HG03432 (cell line): ENCODE measurements around the gene CTNNAL1.
A peak's percentile ranks its signal among the peaks of the same experiment; 100 is the strongest.
"Not testable (repeated sequence)": the region's sequence is repeated elsewhere in the genome, so short reads cannot be mapped to it uniquely, and the experiment has no call there.

ENCODE experiments used
- ATAC-seq: cut with Tn5 transposase; IDR thresholded peaks from one replicate; pipeline ENCODE4 v1.9.1; 2021; ENCODE audit warnings: mild to moderate bottlenecking, moderate library complexity; ENCODE audit not compliant: unreplicated experiment

The CTNNAL1 gene

GRCh38 chr9:108994695-108995094 is 18.6 kb downstream of the CTNNAL1 start:
- peak; percentile 86 for ATAC-seq

- ATAC-seq = no peak
Observed at GRCh38 chr9:108991479-108991878, 21.8 kb downstream of the CTNNAL1 start.

- ATAC-seq = no peak
Observed at GRCh38 chr9:108983885-108984284, 29.4 kb downstream of the CTNNAL1 start.

DNA sequence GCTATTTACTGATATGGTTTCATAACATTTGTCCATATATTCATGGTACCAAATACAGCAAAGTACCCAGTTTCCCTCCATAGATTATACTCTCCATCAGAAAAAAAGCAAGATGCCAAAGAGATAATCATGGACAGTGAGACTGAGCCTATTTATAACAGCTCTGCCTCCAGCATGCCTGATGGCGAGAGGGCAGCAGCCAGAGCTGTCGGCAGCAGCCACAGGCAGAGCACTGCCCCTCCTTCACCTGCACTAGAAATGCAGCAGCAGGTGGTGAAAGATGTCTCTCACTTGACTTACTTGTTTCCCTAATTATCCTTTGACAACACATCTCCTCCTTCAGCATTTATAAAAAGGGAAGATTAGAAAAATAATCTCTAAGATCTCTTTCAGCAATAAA is 32.4 kb downstream of the CTNNAL1 start:
- ATAC-seq = no peak

GRCh38 chr9:108978205-108978604 is 35.1 kb downstream of the CTNNAL1 start:
- ATAC-seq = no peak

GRCh38 chr9:108973895-108974294 is 39.4 kb downstream of the CTNNAL1 start:
- ATAC-seq = no peak

GRCh38 chr9:108972626-108973209 is 40.6 kb downstream of the CTNNAL1 start:
- ATAC-seq = no peak

DNA sequence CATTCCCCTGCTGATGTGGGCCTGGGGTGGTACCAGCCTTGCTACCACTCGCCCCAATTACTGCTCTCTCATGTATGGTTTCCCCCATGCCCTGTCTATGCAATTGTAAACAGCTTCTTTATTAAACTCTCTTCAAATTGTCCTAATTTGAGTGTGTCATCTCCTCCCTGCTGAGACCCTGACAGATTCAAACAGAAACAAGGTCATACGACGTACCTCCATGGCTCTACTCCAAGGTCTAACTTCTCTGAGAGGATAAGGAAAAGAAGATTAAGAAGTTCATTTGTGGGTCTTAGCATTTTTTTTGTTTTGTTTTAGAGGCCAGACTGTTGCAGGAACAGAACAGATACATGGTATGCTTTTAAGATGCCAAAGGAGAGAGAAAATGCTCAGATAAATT is 41.1 kb downstream of the CTNNAL1 start:
- no peak for ATAC-seq

DNA sequence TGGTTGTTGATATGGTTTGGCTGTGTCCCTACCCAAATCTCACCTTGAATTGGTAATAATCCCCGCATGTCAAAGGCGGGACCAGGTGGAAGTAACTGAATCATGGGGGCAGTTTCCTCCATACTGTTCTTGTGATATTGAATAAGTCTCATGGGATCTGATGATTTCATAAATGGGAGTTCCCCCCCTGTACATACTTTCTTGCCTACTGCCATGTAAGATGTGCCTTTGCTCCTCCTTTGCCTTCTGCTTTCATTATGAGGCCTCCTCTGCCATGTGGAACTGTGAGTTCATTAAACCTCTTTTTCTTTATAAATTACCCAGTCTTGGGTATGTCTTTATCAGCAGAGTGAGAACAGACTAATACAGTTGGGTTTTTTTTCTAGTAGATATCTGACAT is 41.9 kb downstream of the CTNNAL1 start:
- ATAC-seq = not testable (repeated sequence)

DNA sequence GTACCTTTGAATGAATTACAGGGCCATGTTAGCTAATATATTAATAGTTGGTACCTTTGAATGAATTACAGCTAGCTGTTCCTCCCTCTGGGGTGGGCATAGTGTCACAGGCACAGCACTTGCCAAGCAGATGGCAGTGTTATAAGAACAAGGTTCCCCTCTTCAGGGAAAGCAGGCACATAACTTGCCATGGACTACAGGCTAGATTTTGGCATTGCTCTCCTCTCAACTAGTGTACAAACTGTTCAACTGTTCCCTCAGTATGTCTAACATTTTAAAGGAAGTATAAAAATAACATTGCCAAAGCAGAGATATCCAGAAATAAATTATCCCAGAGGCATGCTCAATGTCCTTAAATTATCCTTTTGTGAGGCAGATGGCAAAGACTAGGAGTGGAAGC is 45.4 kb downstream of the CTNNAL1 start:
- ATAC-seq = no peak

GRCh38 chr9:108963459-108964143 is 49.7 kb downstream of the CTNNAL1 start:
- ATAC-seq = no peak

DNA sequence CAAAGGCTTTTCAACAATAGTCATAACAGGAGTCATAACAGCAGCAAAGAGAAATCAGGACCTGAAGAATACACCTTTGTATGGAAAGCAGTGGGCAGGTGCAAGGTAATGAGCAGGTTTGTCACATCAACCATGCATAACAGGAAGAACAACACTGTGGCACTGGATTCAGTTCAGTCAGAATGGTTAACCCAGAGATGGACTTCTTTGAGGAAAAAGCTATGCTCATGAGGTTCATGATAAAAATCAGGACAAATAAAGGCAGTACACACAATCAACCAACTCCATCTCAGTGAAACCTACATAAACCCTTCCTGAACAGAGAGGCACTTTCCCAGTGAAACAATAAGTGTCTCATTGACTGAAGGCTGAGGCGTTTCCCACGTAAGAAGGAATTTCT is 52.1 kb downstream of the CTNNAL1 start:
- no peak for ATAC-seq

DNA sequence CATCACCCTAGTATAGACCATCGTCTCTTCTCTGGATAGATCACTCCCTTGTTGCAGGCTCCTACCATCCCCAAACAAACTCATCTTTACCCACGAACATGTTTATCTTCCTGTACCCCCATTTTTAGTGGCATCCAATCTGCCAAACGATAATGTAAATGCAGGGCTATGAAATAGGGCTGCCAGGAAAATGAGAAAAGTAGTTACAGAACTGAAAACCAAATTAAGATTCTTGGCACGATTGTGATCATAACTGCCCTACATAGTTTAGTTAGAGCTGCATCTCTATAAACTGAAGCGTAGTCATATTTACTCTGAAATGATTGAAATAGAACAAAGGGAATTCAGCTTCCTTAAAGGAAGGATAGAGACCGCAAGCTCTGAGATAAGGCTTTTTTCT is 53.0 kb downstream of the CTNNAL1 start:
- ATAC-seq = no peak

DNA sequence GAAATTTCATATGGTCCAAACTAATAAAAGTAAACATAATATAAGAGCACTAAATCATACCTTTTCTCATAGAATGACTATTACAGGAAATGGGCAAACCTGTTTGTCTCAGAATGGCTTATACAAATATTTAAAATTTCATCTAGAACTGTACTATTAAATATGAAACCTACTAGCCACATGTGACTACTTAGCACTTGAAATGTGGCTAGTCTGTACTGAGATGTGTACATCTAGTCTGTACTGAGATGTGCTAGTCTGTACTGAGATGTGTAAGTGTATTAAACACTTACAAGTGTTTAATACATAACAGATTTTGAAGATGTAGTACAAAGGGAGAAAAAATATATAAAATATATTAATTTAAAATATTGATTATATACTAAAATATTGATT is 56.7 kb downstream of the CTNNAL1 start:
- ATAC-seq = no peak

DNA sequence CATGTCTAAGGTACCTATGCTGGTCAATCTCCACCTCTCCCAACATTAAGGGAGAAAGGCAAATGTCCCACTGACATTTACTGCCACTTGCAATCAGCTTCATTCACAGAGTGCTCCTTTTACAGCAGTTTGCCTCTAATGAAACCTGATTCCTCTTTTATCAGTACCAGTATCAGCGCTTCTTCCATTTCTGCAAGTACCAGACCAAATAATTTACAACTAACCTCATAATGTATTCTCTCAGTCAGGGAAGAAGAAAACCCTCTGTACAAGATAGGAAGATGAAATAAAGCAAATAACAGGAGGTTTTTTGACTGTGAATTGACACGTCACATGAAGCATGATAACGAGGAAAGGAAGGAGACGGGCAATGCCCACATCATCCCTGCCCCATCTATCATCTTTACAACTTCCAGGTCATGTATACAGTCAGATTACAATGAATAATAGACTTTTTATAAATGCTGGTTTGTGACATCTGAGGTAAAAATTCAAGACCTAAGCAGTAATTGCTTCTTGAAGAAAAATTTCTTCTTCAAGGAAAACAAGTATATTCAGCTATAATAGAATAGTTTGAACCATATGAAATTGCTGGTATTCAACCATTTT is 57.2 kb downstream of the CTNNAL1 start:
- no peak for ATAC-seq

DNA sequence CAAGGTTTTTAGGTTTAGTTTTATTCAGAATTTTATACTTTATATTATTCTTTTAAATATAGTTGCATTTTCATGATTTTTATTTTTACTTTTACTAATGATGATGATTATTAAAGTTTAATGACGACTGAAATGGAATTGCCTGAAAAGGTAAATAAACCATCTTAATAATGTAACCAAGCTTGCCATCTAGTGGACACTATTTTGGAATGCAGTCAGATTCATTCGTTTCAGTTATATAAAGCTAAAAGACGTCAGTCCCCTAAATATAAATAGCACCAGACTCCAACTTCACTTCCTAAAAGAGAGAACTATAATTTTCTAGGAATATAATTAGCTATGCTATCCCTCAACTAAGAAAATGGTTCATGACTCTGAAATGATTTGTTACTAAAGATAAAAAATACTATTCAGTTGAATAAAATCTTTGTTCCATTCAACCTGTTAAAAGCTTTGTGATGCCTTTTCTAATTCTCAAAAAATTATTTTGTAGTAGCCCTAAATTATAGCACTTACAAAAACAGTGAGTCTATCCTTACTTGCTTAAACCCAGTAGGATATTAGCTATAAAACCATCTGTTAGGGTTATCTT is 59.2 kb downstream of the CTNNAL1 start:
- ATAC-seq = peak; percentile 51

DNA sequence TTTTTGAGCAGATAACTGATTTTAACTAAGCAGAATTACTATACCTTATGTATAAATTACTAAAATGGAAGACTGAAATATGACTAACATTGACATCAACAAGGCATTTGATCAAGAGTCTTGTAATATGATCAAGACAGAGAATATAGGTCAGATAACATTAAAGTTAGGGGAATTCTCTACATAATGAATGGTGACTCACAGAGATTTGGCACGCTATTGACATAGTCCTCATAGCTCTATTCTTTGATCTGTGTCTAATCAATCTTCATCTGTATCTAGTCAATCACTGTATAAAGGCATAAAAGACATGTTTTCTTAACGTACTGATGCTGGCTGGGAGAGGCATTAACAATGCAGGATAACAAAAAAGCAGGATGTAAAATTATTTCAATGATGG is 61.7 kb downstream of the CTNNAL1 start:
- no peak for ATAC-seq

DNA sequence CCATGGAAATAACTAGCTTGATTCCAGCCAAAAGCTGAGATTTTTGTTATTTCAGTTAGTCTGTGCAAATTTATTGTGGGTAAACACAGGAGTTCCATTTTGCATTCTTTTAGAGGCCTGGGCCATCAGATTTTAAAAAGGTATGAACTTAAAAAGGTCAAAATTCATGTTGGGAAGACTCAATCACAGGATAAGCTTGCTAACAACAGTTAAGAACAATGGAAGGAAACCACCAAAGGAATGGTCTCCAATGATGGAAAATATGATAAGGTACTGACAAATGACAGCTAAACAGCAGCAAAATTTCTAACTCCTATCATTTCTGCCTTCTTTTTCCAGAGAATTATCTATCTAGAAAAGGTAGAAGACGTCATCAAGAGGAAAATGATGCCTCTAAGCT is 63.1 kb downstream of the CTNNAL1 start:
- no peak for ATAC-seq

DNA sequence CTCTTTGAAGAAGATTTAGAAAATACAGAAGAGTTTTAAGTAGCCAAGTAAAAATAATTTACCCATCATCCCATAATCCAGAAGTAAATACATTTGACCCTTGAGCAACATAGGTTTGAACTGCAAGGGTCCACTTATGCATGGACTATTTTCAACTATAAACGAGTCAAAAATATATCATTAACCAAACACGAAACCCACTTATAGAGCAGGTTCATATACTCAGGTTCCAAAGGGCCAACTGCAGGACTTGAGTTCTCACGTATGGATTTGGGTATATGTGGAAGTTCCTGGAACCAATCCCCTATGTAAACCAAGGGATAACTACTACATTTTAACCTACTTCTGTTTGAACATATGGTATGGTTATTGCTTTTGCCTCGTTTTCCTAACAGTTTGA is 73.3 kb downstream of the CTNNAL1 start:
- ATAC-seq = no peak

- no peak for ATAC-seq
Observed at GRCh38 chr9:108937561-108938305, 75.6 kb downstream of the CTNNAL1 start.

- peak; percentile 88 for ATAC-seq
Observed at GRCh38 chr9:108934323-108934893, 78.9 kb downstream of the CTNNAL1 start, which contains the start of gene ABITRAM. TSS of gene ABITRAM (plus strand) at chr9:108934400. CDS start at chr9:108934487, 87 bp downstream.
